ENCODE measurements around the gene HOXA11.

The HOXA11 gene

GRCh38 chr7:27197137-27198042 lies 12.4 kb upstream of the HOXA11 start:
- Histone ChIP-seq H3K9ac (ENCODE audit: low read depth, low read length) (no peak overlapping the region), H3K4me3 (ENCODE audit: low read depth in 1 of 2, low read length in 2 of 2) (no peak overlapping the region), H3K79me2 (ENCODE audit: insufficient read depth, low read length) (no peaks in the 10 kb centered on the region), H3K9me3 (ENCODE audit: insufficient read depth, low read length, severe bottlenecking) (no peaks in the 10 kb centered on the region), H2AFZ (ENCODE audit: low read depth, low read length) (no peak overlapping the region), H3K4me1 (ENCODE audit: insufficient read depth, low read length) (peaks cover 34% of the 10 kb centered on the region), H3K27ac (ENCODE audit: low read length) (no peak overlapping the region), H4K20me1 (ENCODE audit: insufficient read depth, low read length) (no peaks in the 10 kb centered on the region), H3K27me3 (ENCODE audit: insufficient read depth, low read length, poor library complexity) (peaks cover 17% of the 10 kb centered on the region), H3K36me3 (ENCODE audit: insufficient read depth, low read length) (no peaks in the 10 kb centered on the region), H3K4me2 (ENCODE audit: insufficient read depth, low read length) (no peak overlapping the region)
- ATAC-seq (ENCODE audit: insufficient read depth, low read depth), result no peak
- TF ChIP-seq EZH2 (IDR thresholded peaks at IDR 0.05; ENCODE audit: borderline replicate concordance, low read depth, low read length, severe bottlenecking), result no peak
- no peak for TF ChIP-seq CTCF (IDR thresholded peaks at IDR 0.05; ENCODE audit: borderline replicate concordance, extremely low read depth, low read length, poor library complexity, severe bottlenecking)
- DNase-seq, result no peak

- TF ChIP-seq EZH2 (IDR thresholded peaks at IDR 0.05; ENCODE audit: borderline replicate concordance, low read depth, low read length, severe bottlenecking) (no peak), CTCF (IDR thresholded peaks at IDR 0.05; ENCODE audit: borderline replicate concordance, extremely low read depth, low read length, poor library complexity, severe bottlenecking) (peak; percentile 88)
- H3K4me1 ChIP-seq (ENCODE audit: insufficient read depth, low read length), result peaks cover 34% of the 10 kb centered on the region
- H3K9me3 ChIP-seq (ENCODE audit: insufficient read depth, low read length, severe bottlenecking), result no peaks in the 10 kb centered on the region
- peak overlapping the region; percentile 60 for H3K4me2 ChIP-seq (ENCODE audit: insufficient read depth, low read length)
- peaks cover 17% of the 10 kb centered on the region for H3K27me3 ChIP-seq (ENCODE audit: insufficient read depth, low read length, poor library complexity)
- ATAC-seq (ENCODE audit: insufficient read depth, low read depth) (no peak), DNase-seq (peak; percentile 80)
- H3K27ac ChIP-seq (ENCODE audit: low read length), result no peak overlapping the region
- no peak overlapping the region for H3K4me3 ChIP-seq (ENCODE audit: low read depth in 1 of 2, low read length in 2 of 2)
- H3K79me2 ChIP-seq (ENCODE audit: insufficient read depth, low read length), result no peaks in the 10 kb centered on the region
- H2AFZ ChIP-seq (ENCODE audit: low read depth, low read length), result no peak overlapping the region
- H4K20me1 ChIP-seq (ENCODE audit: insufficient read depth, low read length), result no peaks in the 10 kb centered on the region
- no peaks in the 10 kb centered on the region for H3K36me3 ChIP-seq (ENCODE audit: insufficient read depth, low read length)
- no peak overlapping the region for H3K9ac ChIP-seq (ENCODE audit: low read depth, low read length)
Observed at GRCh38 chr7:27196287-27196767, 11.3 kb upstream of the HOXA11 start.

GRCh38 chr7:27194686-27195379 lies 9.8 kb upstream of the HOXA11 start:
- Histone ChIP-seq H3K36me3 (ENCODE audit: insufficient read depth, low read length) (no peaks in the 10 kb centered on the region), H3K4me3 (ENCODE audit: low read depth in 1 of 2, low read length in 2 of 2) (no peak overlapping the region), H3K4me2 (ENCODE audit: insufficient read depth, low read length) (no peak overlapping the region), H3K9ac (ENCODE audit: low read depth, low read length) (no peak overlapping the region), H3K79me2 (ENCODE audit: insufficient read depth, low read length) (no peaks in the 10 kb centered on the region), H3K27ac (ENCODE audit: low read length) (no peak overlapping the region), H3K9me3 (ENCODE audit: insufficient read depth, low read length, severe bottlenecking) (no peaks in the 10 kb centered on the region), H3K27me3 (ENCODE audit: insufficient read depth, low read length, poor library complexity) (peaks cover 12% of the 10 kb centered on the region), H2AFZ (ENCODE audit: low read depth, low read length) (no peak overlapping the region), H4K20me1 (ENCODE audit: insufficient read depth, low read length) (no peaks in the 10 kb centered on the region), H3K4me1 (ENCODE audit: insufficient read depth, low read length) (peaks cover 25% of the 10 kb centered on the region)
- TF ChIP-seq EZH2 (IDR thresholded peaks at IDR 0.05; ENCODE audit: borderline replicate concordance, low read depth, low read length, severe bottlenecking) (no peak), CTCF (IDR thresholded peaks at IDR 0.05; ENCODE audit: borderline replicate concordance, extremely low read depth, low read length, poor library complexity, severe bottlenecking) (no peak)
- DNase-seq, result no peak
- no peak for ATAC-seq (ENCODE audit: insufficient read depth, low read depth)

Measured in DND-41 (cell line).